ENCODE results near the gene PTGDS.

PTGDS gene

GRCh38 chr9:136977223-136977622, at the start of gene PTGDS:
Gene PTGDS (plus strand): TSS chr9:136977504. CDS start chr9:136977579, 75 bp downstream.
- peak; percentile 97 for DNase-seq (ENCODE audit: low spot score)

DNA sequence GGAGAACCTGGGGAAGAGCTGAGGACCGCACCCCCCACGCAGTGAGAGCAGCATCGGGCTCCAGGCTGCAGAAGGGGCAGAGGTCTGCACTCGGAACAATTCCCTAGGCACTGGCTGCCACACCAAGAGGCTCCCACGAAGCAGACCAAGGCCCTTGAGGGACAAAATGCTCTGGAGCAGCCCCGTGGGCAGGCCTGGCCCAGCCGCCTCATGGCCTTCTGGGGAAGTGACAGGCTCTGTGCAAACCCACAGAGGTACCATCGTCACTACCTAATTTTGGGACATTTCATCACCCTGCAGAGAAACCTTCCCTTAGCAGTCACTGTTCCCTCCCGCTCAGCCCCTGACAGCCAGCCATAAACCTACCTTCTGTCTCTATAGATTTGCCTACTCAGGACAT, 48.7 kb upstream of the PTGDS start:
- DNase-seq (ENCODE audit: low spot score) = no peak

DNA sequence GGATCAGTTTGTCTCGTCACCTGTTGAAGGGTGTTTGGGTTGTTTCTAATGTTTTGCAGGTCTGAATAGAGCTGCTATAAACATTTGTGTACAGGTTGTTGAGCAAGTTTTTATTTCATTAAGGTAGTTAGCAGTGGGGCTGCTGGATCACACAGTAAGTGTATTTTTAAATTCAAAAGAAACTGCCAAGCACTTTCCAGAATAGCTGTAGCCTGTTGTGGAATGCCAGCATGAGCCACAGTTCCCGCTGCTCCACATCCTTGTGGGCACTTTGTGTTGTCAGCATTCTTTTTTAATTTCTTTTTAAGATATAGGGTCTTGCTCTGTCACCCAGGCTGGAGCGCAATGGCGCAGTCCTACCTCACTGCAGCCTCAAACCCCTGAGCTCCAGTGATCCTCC, 47.3 kb upstream of the PTGDS start:
- no peak for DNase-seq (ENCODE audit: low spot score)

DNA sequence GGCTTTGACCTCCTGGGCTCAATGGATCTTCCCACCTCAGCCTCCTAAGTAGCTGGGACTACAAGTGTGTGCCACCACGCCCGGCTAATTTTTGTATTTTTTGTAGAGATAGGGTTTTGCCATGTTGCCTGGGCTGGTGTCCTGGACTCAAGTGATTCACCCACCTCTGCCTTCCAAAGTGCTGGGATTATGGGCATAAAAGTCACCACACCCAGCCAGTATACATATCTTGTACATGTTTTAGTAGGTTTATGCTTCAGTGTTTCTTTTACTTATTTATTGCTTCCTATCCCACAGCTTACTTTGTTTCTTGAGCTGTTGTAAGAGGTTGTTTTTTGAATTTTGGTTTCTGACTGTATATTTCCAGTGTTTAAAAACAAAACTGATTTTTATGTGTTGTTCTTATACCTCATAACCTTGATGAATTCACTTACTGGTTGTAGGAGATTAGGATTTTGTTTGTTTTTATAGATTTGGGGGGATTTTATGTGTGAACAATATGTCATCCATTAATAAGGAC, 45.6 kb upstream of the PTGDS start:
- no peak for DNase-seq (ENCODE audit: low spot score)

DNA sequence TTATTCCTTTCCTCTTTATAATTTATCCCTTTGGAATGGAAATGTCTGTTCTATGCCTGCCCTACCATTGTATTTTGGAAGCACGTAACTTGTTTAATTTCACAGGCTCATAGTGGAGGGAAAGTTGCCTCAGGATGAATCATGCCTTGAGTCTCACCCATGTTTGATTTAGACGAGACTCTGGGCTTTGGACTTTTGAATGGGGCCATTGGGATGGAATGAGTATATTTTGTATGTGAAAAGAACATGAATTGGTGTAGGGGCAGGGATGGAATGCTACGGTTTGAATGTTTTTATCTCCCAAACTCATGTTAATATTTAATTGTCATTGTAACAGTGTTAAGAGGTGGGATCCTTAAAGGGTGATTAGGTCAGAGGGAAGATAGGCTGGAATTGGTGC, 43.0 kb upstream of the PTGDS start:
- no peak for DNase-seq (ENCODE audit: low spot score)

GRCh38 chr9:136935651-136936050, 41.7 kb upstream of the PTGDS start:
- DNase-seq (ENCODE audit: low spot score) = no peak

- DNase-seq (ENCODE audit: low spot score) = no peak
Observed at GRCh38 chr9:136936645-136937170, 40.6 kb upstream of the PTGDS start.

DNA sequence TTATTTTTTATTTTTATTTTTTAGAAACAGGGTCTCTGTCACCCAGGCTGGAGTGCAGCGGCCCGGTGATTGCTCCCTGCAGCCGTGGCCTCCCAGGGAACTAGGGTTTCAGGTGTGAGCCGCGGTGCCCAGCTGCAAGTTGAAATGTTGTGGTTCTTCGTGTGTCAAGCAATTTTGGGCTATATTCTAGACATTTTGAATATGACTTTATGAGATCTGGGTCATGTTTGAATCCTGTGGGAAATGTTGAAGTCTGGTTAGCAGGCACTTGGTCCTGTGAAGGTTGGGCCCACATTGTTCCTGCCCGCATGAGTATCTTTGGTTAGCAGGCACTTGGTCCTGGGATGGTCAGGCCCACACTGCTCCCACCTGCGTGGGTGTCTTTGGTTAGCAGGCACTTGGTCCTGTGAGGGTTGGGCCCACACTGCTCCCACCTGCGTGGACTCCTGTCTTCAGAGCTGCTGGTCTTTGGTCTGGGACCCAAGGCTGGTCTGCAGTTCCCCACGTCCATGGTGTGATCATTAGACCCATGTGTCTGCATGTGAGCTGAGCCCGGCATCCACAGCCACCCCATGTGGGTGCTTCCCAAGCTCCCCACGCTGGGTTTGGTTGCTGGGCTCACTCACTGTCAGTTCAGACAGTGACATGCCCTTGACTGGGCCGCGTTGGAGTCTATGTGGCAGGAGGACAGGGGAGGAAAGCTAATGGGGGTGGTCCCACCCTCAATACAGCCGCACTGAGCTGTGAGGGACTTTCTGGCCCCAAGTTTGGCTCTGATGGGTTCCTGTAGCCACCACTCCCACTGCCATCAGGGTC, 39.9 kb upstream of the PTGDS start:
- no peak for DNase-seq (ENCODE audit: low spot score)

DNA sequence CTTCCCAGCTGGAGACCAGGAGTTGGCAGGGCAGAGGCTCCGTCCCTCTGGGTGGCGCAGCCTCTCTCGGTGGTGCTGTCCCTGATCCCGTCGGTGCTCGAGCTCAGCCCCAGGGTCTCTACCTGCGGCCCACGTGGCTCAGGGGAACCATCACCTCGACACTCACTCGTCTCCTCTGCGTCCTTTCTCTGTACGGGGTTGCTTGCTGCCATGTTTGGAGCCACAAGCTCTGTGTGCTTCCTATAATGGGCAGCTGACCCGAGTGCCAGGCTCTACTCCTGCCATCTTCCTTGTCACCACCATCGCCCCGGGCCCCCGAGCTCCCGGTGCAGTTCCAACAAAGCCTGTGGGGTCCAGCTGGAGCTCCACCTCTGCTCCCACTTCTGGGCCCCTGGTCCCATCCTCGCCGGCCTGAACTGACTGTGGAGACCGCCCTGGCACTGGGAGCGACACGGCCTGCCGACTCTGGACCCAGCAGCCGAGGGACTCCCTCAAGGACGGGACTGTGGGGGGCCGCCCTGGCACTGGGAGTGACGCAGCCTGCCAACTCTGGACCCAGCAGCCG, 37.8 kb upstream of the PTGDS start:
- DNase-seq (ENCODE audit: low spot score) = no peak

DNA sequence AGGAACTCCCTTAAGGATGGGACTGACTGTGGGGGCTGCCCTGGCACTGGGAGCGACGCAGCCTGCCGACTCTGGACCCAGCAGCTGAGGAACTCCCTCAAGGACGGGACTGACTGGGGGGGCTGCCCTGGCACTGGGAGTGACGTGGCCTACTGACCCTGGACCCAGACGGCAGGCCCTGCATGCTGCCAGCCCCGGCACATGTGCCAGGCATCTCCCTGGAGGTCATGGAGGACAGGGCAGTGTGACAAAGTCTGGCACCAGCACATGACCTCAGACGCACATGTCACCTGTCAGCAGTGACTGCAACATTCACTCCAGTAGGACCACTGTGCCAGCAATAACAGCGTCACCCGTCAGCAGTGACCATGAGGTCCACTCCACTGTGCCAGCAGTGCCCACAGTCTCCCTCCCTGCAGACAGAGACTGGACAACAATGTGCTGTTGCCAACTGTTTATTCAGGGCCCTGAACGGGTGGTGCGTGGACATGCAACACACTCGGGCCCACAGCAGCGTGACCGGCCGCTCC, 37.2 kb upstream of the PTGDS start:
- DNase-seq (ENCODE audit: low spot score) = peak; percentile 86

DNA sequence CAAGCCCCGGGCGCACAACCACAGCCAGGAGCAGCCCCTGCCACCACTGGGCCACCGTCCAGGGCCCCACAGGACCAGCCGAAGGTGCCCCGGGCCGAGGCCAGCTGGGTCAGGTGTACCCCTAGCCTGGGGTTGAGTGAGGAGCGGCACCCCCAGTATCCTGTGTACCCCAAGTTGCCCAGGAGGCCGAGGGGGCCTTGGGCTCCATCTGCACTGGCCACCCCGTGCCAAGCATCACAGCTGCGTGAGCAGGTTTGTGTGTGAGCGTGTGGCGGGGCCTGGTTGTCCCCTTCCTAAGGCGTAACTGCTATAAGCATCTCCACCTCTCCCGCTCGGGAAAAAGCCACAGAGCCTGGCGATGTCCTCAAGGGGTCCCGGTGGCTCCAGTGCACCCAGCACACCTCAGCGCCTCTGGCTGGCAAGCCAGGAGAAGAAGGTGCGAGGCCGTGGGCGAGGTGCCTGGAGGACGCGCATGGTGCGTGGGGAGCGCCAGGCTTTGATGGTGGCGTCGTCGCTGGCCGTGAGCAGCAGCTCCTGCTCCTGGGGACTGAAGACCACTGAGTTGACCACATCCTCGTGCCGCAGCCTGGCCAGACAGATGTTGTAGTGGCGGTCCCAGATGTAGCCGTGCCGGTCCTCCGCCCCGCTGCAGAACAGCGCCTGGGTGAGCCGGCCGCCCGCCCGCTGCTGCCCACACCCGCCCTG, 36.6 kb upstream of the PTGDS start:
- DNase-seq (ENCODE audit: low spot score) = no peak

- no peak for DNase-seq (ENCODE audit: low spot score)
Observed at GRCh38 chr9:136941231-136942111, 35.8 kb upstream of the PTGDS start.

GRCh38 chr9:136942112-136942880, 35.0 kb upstream of the PTGDS start:
- DNase-seq (ENCODE audit: low spot score) = no peak

DNA sequence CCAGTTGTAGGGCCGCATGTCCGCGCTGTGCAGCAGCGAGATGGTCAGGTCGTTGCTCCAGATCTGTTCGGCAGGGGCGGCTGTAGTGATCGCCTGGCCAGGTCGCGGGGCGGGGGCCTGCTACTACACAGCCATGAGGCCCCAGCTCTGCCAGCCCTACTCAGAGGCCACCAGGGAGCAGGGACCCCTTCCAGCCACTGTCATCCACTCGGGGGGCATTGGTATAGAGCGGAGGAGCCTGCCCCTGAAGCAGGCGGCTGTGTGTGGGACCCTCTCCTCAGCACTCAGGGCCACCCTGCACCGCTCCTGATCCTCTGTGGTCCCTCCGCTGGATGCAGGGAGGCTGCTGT, 34.4 kb upstream of the PTGDS start:
- DNase-seq (ENCODE audit: low spot score) = no peak

DNA sequence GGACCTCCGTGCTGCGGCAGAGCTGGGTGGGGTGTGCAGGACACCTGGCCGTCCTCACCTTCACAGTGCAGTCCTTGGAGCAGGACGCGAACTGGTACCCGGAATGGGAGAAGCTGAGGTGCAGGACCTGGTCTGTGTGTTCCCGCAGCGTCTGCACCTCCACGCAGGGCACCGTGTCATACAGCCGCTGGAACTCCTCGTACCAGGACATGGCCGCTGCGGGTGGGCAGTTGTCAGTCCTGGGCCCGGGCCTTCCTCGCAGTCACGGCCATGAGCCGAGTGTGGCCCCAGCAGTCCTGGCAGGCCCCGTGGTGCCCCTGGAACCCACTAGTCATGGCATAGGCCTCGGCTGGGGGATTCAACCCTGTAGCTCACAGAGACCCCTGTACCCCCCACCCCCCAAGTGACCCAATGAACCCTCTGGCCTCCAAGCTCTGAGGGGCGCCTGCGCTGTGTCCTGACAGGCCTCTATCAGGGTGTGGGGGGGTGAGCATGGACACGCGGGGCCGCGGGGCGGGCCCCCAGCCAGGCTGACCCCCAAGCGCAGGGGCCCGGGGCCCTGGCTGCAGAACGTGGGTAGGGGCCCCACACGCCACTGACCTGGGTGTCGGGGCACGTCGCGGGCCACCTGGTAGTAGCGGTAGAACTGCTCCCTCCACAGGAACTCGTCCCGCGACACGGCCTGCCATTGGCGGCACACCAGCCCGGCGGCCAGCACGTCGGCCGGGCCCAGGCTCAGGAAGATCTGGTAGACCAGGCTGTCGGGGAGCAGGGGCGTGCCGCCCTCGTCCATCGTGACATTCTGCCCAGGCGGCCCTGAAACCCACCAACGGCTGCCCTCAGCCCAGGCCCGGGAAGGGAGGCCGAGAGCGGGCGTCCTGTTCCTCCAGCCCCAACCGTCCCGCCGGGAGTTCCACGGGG, 33.8 kb upstream of the PTGDS start:
- DNase-seq (ENCODE audit: low spot score) = no peak

GRCh38 chr9:136944212-136944518, 33.1 kb upstream of the PTGDS start:
- DNase-seq (ENCODE audit: low spot score) = no peak

DNA sequence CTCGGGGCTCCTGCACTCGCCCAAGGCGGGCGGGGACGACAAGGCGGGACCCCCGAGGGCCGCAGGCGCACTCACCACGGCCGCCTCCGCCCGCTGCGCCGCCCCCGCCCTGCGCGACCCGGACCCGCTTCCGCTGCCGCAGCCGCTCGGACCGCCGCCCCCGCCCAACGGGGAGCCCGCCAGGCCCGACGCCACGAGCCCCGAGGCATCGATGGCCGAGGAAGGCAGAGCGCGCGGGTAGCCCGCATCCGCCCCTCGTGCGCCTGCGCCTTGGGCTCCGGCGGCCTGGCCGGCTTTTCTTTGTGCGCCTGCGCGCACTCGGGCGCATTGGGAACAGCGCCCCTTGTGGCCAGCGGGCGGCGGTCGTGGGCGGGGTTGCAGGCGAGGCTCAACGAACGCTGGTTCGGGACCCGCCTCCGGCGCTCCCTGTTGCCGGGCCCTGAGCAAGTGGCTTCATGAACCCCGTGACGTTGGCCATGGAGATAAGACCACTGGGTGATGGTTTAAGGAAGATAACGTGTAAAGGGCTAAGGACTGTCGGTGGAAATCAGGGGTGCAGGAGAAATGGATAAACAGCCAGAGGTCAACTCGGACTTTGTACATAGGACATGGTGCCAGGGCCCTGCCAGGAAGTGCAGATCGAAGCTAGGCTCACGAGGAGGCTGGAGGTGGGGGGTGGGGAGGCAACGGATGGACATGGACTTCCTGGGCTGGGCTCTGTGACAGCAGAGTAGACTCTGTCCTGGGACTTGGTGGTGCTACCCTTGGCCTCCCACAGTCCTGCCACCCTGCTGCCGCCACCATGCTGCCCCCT, 32.6 kb upstream of the PTGDS start, which contains the start of the genes C8G and FBXW5:
Gene C8G (plus strand): TSS at position 725 of the 814 bp plus-strand sequence. CDS start 78 bp downstream, at position 803.
Gene FBXW5 (minus strand): TSS at position 220 of the 814 bp plus-strand sequence. CDS start 655 bp downstream, outside the sequence.
- peak; percentile 92 for DNase-seq (ENCODE audit: low spot score)

All from putamen (tissue), 1 donor.